Measurements from ENCODE around the gene ATP10A.

Gene ATP10A

DNA sequence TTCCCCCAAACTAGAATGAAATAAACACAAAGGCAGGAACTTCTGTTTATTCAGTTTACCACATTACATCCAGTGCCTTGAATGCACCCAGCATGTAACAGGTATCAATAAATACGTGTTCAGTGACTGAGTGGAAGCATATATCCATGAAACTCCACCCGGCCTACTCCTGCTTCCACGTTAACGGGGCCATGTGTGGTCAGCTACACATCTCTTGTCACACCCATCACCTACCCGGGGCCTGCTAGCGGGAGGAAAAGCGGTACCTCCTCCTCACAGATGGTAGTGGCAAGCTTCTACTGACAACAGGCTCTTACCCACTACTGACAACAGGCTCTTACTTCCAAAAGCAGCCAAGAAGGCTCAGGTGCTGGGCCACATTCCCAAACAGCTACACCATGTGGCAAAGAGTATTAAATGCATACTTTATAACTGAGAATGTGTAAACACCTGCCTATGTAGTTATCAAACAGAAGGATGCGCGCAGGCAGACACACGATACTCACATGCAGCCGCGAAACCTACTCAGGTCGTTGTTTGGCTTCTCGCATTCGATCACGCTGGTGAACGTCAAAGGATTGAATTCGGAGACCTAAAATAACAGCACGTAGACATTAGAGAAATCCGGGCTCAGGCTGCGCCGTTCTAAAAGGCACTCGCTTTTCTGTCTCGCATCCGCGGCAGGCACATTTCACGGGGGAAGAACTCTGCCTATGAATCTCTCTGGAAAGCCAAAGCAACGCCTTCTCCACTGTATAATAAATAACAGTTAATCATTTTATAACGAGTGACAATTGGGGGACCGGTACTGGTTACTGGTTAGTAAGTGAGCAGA is 127.4 kb downstream of the ATP10A start:
- in situ Hi-C loops (cut with HindIII; ENCODE audit: low sequenced_read_pairs) = no loop called here
- TF ChIP-seq, protein P1, sequence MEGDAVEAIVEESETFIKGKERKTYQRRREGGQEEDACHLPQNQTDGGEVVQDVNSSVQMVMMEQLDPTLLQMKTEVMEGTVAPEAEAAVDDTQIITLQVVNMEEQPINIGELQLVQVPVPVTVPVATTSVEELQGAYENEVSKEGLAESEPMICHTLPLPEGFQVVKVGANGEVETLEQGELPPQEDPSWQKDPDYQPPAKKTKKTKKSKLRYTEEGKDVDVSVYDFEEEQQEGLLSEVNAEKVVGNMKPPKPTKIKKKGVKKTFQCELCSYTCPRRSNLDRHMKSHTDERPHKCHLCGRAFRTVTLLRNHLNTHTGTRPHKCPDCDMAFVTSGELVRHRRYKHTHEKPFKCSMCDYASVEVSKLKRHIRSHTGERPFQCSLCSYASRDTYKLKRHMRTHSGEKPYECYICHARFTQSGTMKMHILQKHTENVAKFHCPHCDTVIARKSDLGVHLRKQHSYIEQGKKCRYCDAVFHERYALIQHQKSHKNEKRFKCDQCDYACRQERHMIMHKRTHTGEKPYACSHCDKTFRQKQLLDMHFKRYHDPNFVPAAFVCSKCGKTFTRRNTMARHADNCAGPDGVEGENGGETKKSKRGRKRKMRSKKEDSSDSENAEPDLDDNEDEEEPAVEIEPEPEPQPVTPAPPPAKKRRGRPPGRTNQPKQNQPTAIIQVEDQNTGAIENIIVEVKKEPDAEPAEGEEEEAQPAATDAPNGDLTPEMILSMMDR (IDR thresholded peaks at IDR 0.05; ENCODE audit: low read depth, low read length, missing control alignments) = no peak
- no peak for DNase-seq (ENCODE audit: low read depth)
- H3K4me3 ChIP-seq (ENCODE audit: low read depth, low read length) = no peak overlapping the region

GRCh38 chr15:25734680-25735355 is 128.3 kb downstream of the ATP10A start:
- no peak for DNase-seq (ENCODE audit: low read depth)

GRCh38 chr15:25733856-25734679 is 129.1 kb downstream of the ATP10A start:
- TF ChIP-seq, protein P1 (IDR thresholded peaks at IDR 0.05; ENCODE audit: low read depth, low read length, missing control alignments) = no peak
- no peak for DNase-seq (ENCODE audit: low read depth)
- in situ Hi-C loops (cut with HindIII; ENCODE audit: low sequenced_read_pairs) = no loop called here
- H3K4me3 ChIP-seq (ENCODE audit: low read depth, low read length) = no peak overlapping the region

More at GRCh38 chr15:25734680-25735355, 128.3 kb downstream of the ATP10A start:
- in situ Hi-C loops (cut with HindIII; ENCODE audit: low sequenced_read_pairs) = no loop called here
- H3K4me3 ChIP-seq (ENCODE audit: low read depth, low read length) = no peak overlapping the region
- TF ChIP-seq, protein P1 (IDR thresholded peaks at IDR 0.05; ENCODE audit: low read depth, low read length, missing control alignments) = no peak

GRCh38 chr15:25733036-25733855 is 129.9 kb downstream of the ATP10A start:
- no peak overlapping the region for H3K4me3 ChIP-seq (ENCODE audit: low read depth, low read length)
- in situ Hi-C loops (cut with HindIII; ENCODE audit: low sequenced_read_pairs) = no loop called here
- TF ChIP-seq, protein P1 (IDR thresholded peaks at IDR 0.05; ENCODE audit: low read depth, low read length, missing control alignments) = no peak
- no peak for DNase-seq (ENCODE audit: low read depth)

- H3K4me3 ChIP-seq (ENCODE audit: low read depth, low read length) = no peak overlapping the region
- in situ Hi-C loops (cut with HindIII; ENCODE audit: low sequenced_read_pairs) = no loop called here
- TF ChIP-seq, protein P1 (IDR thresholded peaks at IDR 0.05; ENCODE audit: low read depth, low read length, missing control alignments) = no peak
- no peak for DNase-seq (ENCODE audit: low read depth)
Observed at GRCh38 chr15:25732191-25732590, 130.9 kb downstream of the ATP10A start.
